Thyroid gland (tissue), 4 donors: ENCODE data around the gene TMEM198. TPM values are rescaled to one million over a fixed set of nuclear protein-coding genes. Genes with fewer than 3 reads are reported as not detected.

Experiments used
- DNase-seq, 2 donors: peaks; one replicate each; pipeline ENCODE4 v3.0.0-alpha.2; 2019
- H3K27ac ChIP-seq, 3 donors: fragments of 200-600 bp; sonication (generic); 1 replicate in 2 of 3; 2 replicates in 1 of 3; pipeline ENCODE4 v1.5.1; 2016 to 2019; ENCODE audit warnings: mild to moderate bottlenecking in 1 of 3, moderate library complexity in 1 of 3
- H3K27me3 ChIP-seq: fragments of 200-600 bp; sonication (generic); one replicate; pipeline ENCODE4 v1.5.1; 2019
- H3K36me3 ChIP-seq, 2 donors: fragments of 200-600 bp; sonication (generic); one replicate each; pipeline ENCODE4 v1.5.1; 2016 to 2019
- H3K4me1 ChIP-seq, 2 donors: fragments of 200-600 bp; sonication (generic); one replicate each; pipeline ENCODE4 v1.5.1; 2017 to 2019
- H3K4me3 ChIP-seq, 3 donors: fragments of 200-600 bp; sonication (generic); replicated peaks in 1 of 3; 1 replicate in 2 of 3; 2 replicates in 1 of 3; pipeline ENCODE4 v1.5.1; 2016; ENCODE audit warnings: mild to moderate bottlenecking in 1 of 3
- H3K9me3 ChIP-seq: fragments of 200-600 bp; sonication (generic); one replicate; pipeline ENCODE4 v1.5.1; 2017
- POLR2A ChIP-seq, 2 donors: fragments of 450-650 bp; IDR thresholded peaks; one replicate each; pipeline ENCODE4 v1.6.1; 2017; ENCODE audit warnings: antibody characterized with exemption in 2 of 2, mild to moderate bottlenecking in 2 of 2, moderate library complexity in 1 of 2
- WGBS, 2 donors: methylation state at CpG; one replicate each; pipeline ENCODE4 v1.1.5; 2017; 5-methylcytosine and 5-hydroxymethylcytosine counted together
- intact Hi-C: fragments of 100-400 bp; cut with DNase I; formaldehyde crosslinking; loops from one replicate; pipeline ENCODE4 v1.15.1; 2023
- total RNA-seq, 4 donors: library from RNA; depleted of rRNA; stranded (reverse); fragments of >200 nt; gene quantifications; one replicate each; pipeline ENCODE4 v1.2.3, GENCODE V29; 2016
- TF ChIP-seq, protein P1 (sequence below), 6 experiments: fragments of 200-600 bp in 3 of 6; fragments of 450-650 bp in 3 of 6; sonication (generic) in 3 of 6; IDR thresholded peaks; one replicate each; pipeline ENCODE4 v1.5.1; 2016 to 2019; ENCODE audit warnings: antibody characterized with exemption in 6 of 6, mild to moderate bottlenecking in 2 of 6, inconsistent platforms in 1 of 6, moderate library complexity in 1 of 6

The TMEM198 gene
- total RNA-seq, 4 donors from 2014 or later: 4.6 to 10.9 (median 5.4) TPM

DNA sequence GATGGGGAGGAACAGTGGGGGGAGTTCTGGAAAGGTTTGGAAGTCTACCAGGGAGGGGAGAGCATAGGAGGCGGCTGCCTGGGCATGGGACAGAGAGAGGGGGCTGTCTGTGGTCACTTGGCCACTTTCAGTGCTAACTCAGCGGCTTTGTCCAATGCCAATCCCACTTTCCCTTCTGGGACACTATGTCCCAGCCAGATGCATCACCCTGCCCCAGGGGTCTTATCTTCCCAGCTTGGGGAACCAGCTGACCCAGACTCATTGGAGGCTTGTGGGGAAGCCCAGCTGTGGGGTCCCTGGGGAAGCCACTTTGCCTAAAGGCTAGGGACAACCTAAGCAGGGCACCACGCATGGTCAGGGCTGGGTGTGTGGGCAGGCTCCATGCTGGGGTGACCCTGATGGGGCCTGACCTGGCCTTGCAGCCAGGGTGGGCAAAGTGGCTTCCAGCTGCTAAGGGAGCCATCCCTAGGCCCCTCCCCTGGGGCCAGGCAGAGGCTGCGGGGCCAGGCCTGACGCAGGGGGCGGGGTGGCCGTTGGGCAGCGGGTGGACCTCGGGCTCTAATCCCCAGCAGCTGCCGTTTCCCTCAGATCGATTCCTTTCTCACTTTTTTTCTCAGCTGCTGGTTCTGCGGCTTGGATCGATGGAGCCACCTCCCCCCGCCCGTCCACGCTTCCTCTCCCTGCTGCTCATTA lies 31.2 kb upstream of the TMEM198 start:
- Histone ChIP-seq H3K4me3 (no peak overlapping the region), H3K4me1 (peaks cover 11 to 21% of the 10 kb centered on the region in 2 donors), H3K9me3 (no peaks in the 10 kb centered on the region), H3K27me3 (peaks cover 3% of the 10 kb centered on the region), H3K27ac (no peak overlapping the region), H3K36me3 (no peaks in the 10 kb centered on the region)
- no peak for DNase-seq
- TF ChIP-seq POLR2A (IDR thresholded peaks at IDR 0.05): no peak
- TF ChIP-seq, protein P1, sequence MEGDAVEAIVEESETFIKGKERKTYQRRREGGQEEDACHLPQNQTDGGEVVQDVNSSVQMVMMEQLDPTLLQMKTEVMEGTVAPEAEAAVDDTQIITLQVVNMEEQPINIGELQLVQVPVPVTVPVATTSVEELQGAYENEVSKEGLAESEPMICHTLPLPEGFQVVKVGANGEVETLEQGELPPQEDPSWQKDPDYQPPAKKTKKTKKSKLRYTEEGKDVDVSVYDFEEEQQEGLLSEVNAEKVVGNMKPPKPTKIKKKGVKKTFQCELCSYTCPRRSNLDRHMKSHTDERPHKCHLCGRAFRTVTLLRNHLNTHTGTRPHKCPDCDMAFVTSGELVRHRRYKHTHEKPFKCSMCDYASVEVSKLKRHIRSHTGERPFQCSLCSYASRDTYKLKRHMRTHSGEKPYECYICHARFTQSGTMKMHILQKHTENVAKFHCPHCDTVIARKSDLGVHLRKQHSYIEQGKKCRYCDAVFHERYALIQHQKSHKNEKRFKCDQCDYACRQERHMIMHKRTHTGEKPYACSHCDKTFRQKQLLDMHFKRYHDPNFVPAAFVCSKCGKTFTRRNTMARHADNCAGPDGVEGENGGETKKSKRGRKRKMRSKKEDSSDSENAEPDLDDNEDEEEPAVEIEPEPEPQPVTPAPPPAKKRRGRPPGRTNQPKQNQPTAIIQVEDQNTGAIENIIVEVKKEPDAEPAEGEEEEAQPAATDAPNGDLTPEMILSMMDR (IDR thresholded peaks at IDR 0.05): no peak
- intact Hi-C loops: no loop called here
- 26 to 32% methylated on average over 12 to 13 of the region's 16 CpGs for WGBS, 2 donors

DNA sequence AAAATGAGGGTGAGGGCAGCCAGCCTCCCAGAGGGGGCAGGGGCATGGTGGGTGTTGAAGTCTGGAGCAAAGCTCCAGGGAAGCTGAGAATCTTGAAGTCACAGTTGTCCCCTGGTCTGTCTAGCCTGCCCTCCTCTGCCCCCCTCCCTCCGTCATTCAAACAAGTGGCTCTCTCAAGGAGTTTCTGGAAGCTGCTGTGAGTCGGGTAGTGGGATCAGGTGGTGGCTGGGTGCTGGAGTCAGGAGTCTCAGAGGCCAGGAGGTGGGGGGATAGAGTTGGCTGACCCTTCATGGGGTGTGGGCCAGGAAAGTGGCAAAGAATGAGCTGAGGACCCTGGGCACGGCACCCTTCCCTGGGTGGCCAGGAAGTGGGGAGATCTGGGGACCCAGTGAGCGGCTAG lies 30.0 kb upstream of the TMEM198 start:
- no peaks in the 10 kb centered on the region for H3K9me3 ChIP-seq
- no peak for TF ChIP-seq POLR2A (IDR thresholded peaks at IDR 0.05)
- TF ChIP-seq, protein P1 (IDR thresholded peaks at IDR 0.05): no peak
- H3K27ac ChIP-seq: no peak overlapping the region
- DNase-seq: peak; percentile 9 to 19
- peaks cover 11 to 20% of the 10 kb centered on the region in 2 donors for H3K4me1 ChIP-seq
- 8 to 10% methylated on average over 4 of the region's 4 CpGs for WGBS, 2 donors
- intact Hi-C loops: no loop called here
- no peaks in the 10 kb centered on the region for H3K36me3 ChIP-seq
- no peak overlapping the region for H3K4me3 ChIP-seq
- H3K27me3 ChIP-seq: peaks cover 3% of the 10 kb centered on the region

DNA sequence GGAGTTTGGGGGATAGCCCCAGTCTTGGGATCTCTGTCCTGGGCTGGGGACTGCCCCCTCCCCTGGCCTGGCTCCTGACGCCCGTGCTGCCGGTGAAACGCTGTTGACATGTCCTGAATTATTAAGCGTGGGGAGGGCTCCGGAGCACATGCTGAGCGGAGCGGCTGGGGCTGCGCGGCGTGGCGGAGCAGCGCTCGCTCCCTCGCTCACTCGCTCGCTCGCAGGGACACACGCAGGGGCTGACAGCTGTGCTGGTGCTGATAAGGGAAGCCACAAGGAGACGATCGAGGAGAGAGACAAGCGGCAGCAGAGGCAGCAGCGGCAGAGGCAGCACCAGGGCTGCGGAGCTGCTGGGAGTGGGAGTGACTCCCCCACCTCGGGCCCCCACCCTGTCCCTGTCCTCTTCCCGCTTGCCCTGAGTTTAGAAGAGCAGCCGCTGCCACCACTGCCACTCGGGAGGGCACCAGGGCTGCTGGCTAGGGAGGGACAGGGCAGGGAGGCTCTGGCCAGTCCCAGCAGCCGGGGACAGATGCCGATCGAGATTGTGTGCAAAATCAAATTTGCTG lies 29.5 kb upstream of the TMEM198 start, which contains the start of gene ASIC4:
TSS of gene ASIC4 (plus strand) at position 287 of the 566 bp plus-strand sequence. CDS start at position 530, 243 bp downstream.
- no peak within 1 kb of the TSS for H3K27ac ChIP-seq
- WGBS, 2 donors: 6 to 9% methylated on average over 18 to 27 of the region's 31 CpGs

DNA sequence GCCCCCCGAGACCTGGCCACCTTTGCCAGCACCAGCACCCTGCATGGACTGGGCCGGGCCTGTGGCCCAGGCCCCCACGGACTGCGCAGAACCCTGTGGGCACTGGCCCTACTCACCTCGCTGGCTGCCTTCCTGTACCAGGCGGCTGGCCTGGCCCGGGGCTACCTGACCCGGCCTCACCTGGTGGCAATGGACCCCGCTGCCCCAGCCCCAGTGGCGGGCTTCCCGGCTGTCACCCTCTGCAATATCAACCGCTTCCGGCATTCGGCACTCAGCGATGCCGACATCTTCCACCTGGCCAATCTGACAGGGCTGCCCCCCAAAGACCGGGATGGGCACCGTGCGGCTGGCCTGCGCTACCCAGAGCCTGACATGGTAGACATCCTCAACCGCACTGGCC lies 29.0 kb upstream of the TMEM198 start:
- Histone ChIP-seq H3K36me3 (no peaks in the 10 kb centered on the region), H3K27me3 (peaks cover 3% of the 10 kb centered on the region), H3K27ac (no peak overlapping the region), H3K4me1 (peaks cover 5 to 11% of the 10 kb centered on the region in 2 donors), H3K9me3 (no peaks in the 10 kb centered on the region), H3K4me3 (no peak overlapping the region)
- TF ChIP-seq, protein P1 (IDR thresholded peaks at IDR 0.05): no peak
- no peak for TF ChIP-seq POLR2A (IDR thresholded peaks at IDR 0.05)
- 92 to 95% methylated on average over 13 to 16 of the region's 21 CpGs for WGBS, 2 donors
- no peak for DNase-seq
- intact Hi-C loops: no loop called here

More for the DNA sequence above, 29.5 kb upstream of the TMEM198 start, which contains the start of gene ASIC4:
- intact Hi-C loops: no loop called here
- DNase-seq: no peak
- H3K4me1 ChIP-seq: peaks cover 10 to 15% of the 10 kb centered on the region in 2 donors
- TF ChIP-seq, protein P1 (IDR thresholded peaks at IDR 0.05): no peak
- TF ChIP-seq POLR2A (IDR thresholded peaks at IDR 0.05): no peak
- H3K4me3 ChIP-seq: no peak within 1 kb of the TSS
- H3K9me3 ChIP-seq: no peaks in the 10 kb centered on the region
- peaks cover 3% of the 10 kb centered on the region for H3K27me3 ChIP-seq
- H3K36me3 ChIP-seq: no peaks in the 10 kb centered on the region
